Esophagus muscularis mucosa (tissue), 4 donors: ENCODE results near the gene MAGI1. TPM values are rescaled to one million over a fixed set of nuclear protein-coding genes. Genes with fewer than 3 reads are reported as not detected.

Experiments
- DNase-seq: peaks from one replicate; pipeline ENCODE4 v3.0.0-alpha.2; 2017; ENCODE audit errors: extremely low spot score
- H3K27ac ChIP-seq, 4 donors: fragments of 200-600 bp; sonication (generic); replicated peaks in 1 of 4; 1 replicate in 3 of 4; 2 replicates in 1 of 4; pipeline ENCODE4 v1.5.1; 2016 to 2019; ENCODE audit warnings: mild to moderate bottlenecking in 1 of 4
- H3K27me3 ChIP-seq, 4 donors: fragments of 200-600 bp; sonication (generic); one replicate each; pipeline versions ENCODE4 v1.5.1 to v1.6.0; 2016 to 2019
- H3K36me3 ChIP-seq, 4 donors: fragments of 200-600 bp; sonication (generic); one replicate each; pipeline ENCODE4 v1.5.1; 2016 to 2019
- H3K4me1 ChIP-seq, 4 donors: fragments of 200-600 bp; sonication (generic); one replicate each; pipeline ENCODE4 v1.5.1; 2016 to 2019
- H3K4me3 ChIP-seq, 4 donors: fragments of 200-600 bp; sonication (generic); 1 replicate in 2 of 4; 2 replicates in 2 of 4; pipeline ENCODE4 v1.5.1; 2016 to 2019; ENCODE audit warnings: mild to moderate bottlenecking in 4 of 4, moderate library complexity in 1 of 4
- H3K9me3 ChIP-seq, 4 donors: fragments of 200-600 bp; sonication (generic); 1 replicate in 3 of 4; 2 replicates in 1 of 4; pipeline ENCODE4 v1.5.1; 2016 to 2019
- EP300 ChIP-seq: sonication (generic); formaldehyde crosslinking; IDR thresholded peaks from one replicate; pipeline ENCODE4 v1.6.1; 2017; ENCODE audit warnings: antibody characterized with exemption
- POLR2A ChIP-seq: fragments of 450-650 bp; IDR thresholded peaks from one replicate; pipeline ENCODE4 v1.6.1; 2017; ENCODE audit warnings: antibody characterized with exemption, moderate library complexity, mild to moderate bottlenecking, low read depth
- POLR2AphosphoS5 ChIP-seq, 2 donors: sonication (generic); formaldehyde crosslinking; IDR thresholded peaks; one replicate each; pipeline ENCODE4 v1.6.1; 2017; ENCODE audit warnings: antibody characterized with exemption in 2 of 2
- WGBS: methylation state at CpG from one replicate; pipeline ENCODE4 v1.1.5; 2018; 5-methylcytosine and 5-hydroxymethylcytosine counted together
- intact Hi-C: fragments of 100-400 bp; cut with DNase I; formaldehyde crosslinking; loops from one replicate; pipeline ENCODE4 v1.15.1; 2023
- total RNA-seq, 4 donors: library from RNA; depleted of rRNA; stranded (reverse); fragments of >200 nt; gene quantifications; one replicate each; pipeline versions ENCODE4 v1.1.0 to v1.2.1, GENCODE V29; 2016
- TF ChIP-seq, protein P1 (sequence below), 3 experiments: fragments of 200-600 bp in 2 of 3; fragments of 450-650 bp in 1 of 3; sonication (generic) in 2 of 3; IDR thresholded peaks; one replicate each; pipeline ENCODE4 v1.5.1; 2017 to 2019; ENCODE audit warnings: antibody characterized with exemption in 3 of 3, mild to moderate bottlenecking in 2 of 3, moderate library complexity in 1 of 3

Gene MAGI1
- total RNA-seq, 4 donors from 2014 or later: 17.1 to 35.1 (median 25.2) TPM

DNA sequence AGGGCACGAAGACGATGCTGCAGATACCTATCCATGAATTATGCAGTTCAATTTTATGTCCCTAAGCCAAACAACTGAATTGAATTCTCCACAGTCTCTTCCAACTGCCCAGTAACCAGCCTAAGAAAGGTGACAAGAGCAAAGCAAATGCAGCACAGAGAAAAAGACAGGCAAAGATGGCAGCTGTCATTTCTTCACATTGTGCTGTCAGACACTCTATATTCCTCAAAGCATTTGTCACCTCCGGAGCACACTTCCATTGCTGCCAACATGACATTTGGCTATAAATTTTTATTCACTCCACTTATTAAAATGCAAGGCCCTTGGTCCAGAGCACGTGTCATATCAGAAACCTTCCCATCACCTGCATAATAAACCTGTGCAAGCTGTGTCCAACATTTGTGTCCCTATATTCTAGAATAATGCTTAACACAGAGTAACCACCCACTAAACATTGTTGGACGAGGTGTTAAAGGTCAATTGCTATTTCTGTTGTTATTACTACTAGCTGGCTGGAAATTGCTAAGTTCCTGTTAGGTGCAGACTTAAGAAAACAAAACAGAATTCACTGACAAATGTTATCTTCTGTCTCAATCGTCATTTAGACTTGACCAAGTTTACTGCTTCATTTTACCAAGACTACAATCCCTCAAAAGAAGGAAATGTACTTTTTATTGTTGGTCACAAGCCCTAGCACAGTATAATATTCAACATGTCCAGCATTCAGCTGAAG, 89.7 kb downstream of the MAGI1 start:
- TF ChIP-seq POLR2A (no peak), POLR2AphosphoS5 (IDR thresholded peaks at IDR 0.05) (no peak), EP300 (no peak)
- TF ChIP-seq, protein P1, sequence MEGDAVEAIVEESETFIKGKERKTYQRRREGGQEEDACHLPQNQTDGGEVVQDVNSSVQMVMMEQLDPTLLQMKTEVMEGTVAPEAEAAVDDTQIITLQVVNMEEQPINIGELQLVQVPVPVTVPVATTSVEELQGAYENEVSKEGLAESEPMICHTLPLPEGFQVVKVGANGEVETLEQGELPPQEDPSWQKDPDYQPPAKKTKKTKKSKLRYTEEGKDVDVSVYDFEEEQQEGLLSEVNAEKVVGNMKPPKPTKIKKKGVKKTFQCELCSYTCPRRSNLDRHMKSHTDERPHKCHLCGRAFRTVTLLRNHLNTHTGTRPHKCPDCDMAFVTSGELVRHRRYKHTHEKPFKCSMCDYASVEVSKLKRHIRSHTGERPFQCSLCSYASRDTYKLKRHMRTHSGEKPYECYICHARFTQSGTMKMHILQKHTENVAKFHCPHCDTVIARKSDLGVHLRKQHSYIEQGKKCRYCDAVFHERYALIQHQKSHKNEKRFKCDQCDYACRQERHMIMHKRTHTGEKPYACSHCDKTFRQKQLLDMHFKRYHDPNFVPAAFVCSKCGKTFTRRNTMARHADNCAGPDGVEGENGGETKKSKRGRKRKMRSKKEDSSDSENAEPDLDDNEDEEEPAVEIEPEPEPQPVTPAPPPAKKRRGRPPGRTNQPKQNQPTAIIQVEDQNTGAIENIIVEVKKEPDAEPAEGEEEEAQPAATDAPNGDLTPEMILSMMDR (IDR thresholded peaks at IDR 0.05): no peak
- no peaks in the 10 kb centered on the region for H3K36me3 ChIP-seq
- H3K4me3 ChIP-seq: no peak overlapping the region
- H3K27me3 ChIP-seq: no peaks in the 10 kb centered on the region
- H3K9me3 ChIP-seq: no peaks in the 10 kb centered on the region
- peaks cover 26 to 57% (median 35%) of the 10 kb centered on the region in 4 donors for H3K4me1 ChIP-seq
- intact Hi-C loops: no loop called here
- peak overlapping the region in 2 of 4 donors; percentile 30 to 32 for H3K27ac ChIP-seq
- WGBS: 73% methylated on average over 6 of the region's 6 CpGs
- no peak for DNase-seq

DNA sequence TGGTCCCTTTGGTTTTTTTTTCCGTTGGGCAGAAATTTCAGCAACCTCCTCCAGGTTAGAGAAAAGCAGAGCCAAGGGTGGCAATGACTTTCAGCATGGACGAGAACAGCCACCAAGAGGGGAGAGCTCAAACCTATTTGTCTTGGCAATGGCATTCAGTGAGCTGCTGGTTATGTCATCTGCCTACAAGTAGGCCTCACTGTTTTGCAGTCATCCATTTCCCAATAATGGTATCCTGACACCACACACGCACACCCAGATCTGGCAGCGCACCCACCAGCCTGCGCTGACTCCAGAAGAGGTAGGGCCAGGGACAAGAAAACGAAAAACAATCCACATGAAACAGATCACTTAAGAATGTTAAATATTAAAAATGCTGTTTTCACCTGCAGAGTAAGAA, 92.3 kb downstream of the MAGI1 start:
- TF ChIP-seq POLR2A (no peak), EP300 (no peak), POLR2AphosphoS5 (IDR thresholded peaks at IDR 0.05) (no peak)
- TF ChIP-seq, protein P1 (IDR thresholded peaks at IDR 0.05): no peak
- Histone ChIP-seq H3K36me3 (no peaks in the 10 kb centered on the region), H3K4me3 (no peak overlapping the region), H3K27me3 (no peaks in the 10 kb centered on the region), H3K9me3 (no peaks in the 10 kb centered on the region), H3K27ac (peak overlapping the region; percentile 8 to 40 (median 18)), H3K4me1 (peaks cover 6 to 37% (median 12%) of the 10 kb centered on the region in 4 donors)
- WGBS: 53% methylated on average over 6 of the region's 6 CpGs
- intact Hi-C loops: no loop called here
- DNase-seq: no peak

DNA sequence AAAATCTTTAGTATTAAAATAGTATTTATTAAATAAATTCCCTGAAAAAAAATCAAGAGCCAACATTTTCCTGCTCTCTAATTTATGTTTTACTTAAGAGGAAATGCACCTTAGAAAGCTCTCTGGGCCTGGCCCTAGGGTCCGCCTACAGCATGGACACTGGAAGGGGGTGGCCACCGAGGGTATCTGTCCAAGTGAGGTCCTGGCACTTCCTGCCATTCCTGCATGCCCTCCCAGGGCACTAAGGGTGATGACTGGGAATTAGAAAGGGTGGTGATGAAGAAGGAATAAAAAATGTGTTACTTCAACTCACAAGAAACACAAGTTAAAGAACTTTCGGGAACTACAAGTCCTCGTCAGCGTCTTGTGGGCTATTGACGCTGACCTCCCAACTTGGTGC, 92.8 kb downstream of the MAGI1 start:
- 65% methylated on average over 6 of the region's 6 CpGs for WGBS
- DNase-seq: no peak
- intact Hi-C loops: no loop called here
- H3K4me3 ChIP-seq: no peak overlapping the region
- H3K27me3 ChIP-seq: no peaks in the 10 kb centered on the region
- no peaks in the 10 kb centered on the region for H3K36me3 ChIP-seq
- TF ChIP-seq, protein P1 (IDR thresholded peaks at IDR 0.05): no peak
- TF ChIP-seq POLR2AphosphoS5 (IDR thresholded peaks at IDR 0.05): no peak
- TF ChIP-seq EP300: no peak
- no peak for TF ChIP-seq POLR2A
- H3K4me1 ChIP-seq: peaks cover under 1 to 41% (median 8%) of the 10 kb centered on the region in 4 donors
- H3K9me3 ChIP-seq: no peaks in the 10 kb centered on the region
- H3K27ac ChIP-seq: peak overlapping the region; percentile 8 to 40 (median 18)

- H3K27me3 ChIP-seq: no peaks in the 10 kb centered on the region
- DNase-seq: no peak
- WGBS: 87% methylated on average over 3 of the region's 3 CpGs
- H3K4me3 ChIP-seq: no peak overlapping the region
- intact Hi-C loops: no loop called here
- H3K4me1 ChIP-seq: peaks cover 0 to 43% (median 7%) of the 10 kb centered on the region in 4 donors
- H3K36me3 ChIP-seq: no peaks in the 10 kb centered on the region
- H3K9me3 ChIP-seq: no peaks in the 10 kb centered on the region
- TF ChIP-seq EP300 (no peak), POLR2A (no peak), POLR2AphosphoS5 (IDR thresholded peaks at IDR 0.05) (no peak)
- TF ChIP-seq, protein P1 (IDR thresholded peaks at IDR 0.05): no peak
- H3K27ac ChIP-seq: peak overlapping the region in 3 of 4 donors; percentile 8 to 21 (median 15)
These were observed 93.2 kb downstream of the MAGI1 start for GRCh38 chr3:65945480-65945879.

GRCh38 chr3:65944252-65944651, 94.5 kb downstream of the MAGI1 start:
- Histone ChIP-seq H3K4me1 (peaks cover 0 to 39% (median 5%) of the 10 kb centered on the region in 4 donors), H3K36me3 (no peaks in the 10 kb centered on the region), H3K4me3 (no peak overlapping the region), H3K27ac (no peak overlapping the region), H3K27me3 (no peaks in the 10 kb centered on the region), H3K9me3 (no peaks in the 10 kb centered on the region)
- TF ChIP-seq EP300 (no peak), POLR2A (no peak), POLR2AphosphoS5 (IDR thresholded peaks at IDR 0.05) (no peak)
- TF ChIP-seq, protein P1 (IDR thresholded peaks at IDR 0.05): no peak
- WGBS: 78% methylated on average over 4 of the region's 4 CpGs
- intact Hi-C loops: no loop called here
- DNase-seq: no peak
